Effector CD4-positive, alpha-beta T cell (primary cell): ENCODE data around the gene KBTBD12.
"Not testable (repeated sequence)": the region's sequence is repeated elsewhere in the genome, so short reads cannot be mapped to it uniquely, and the experiment has no call there.

ENCODE experiments used
- DNase-seq: peaks from one replicate; pipeline ENCODE4 v3.0.0-alpha.2; 2020

Gene KBTBD12

GRCh38 chr3:127903611-127904375, 11.2 kb upstream of the KBTBD12 start:
- no peak for DNase-seq

GRCh38 chr3:127905556-127905955, 9.5 kb upstream of the KBTBD12 start:
- no peak for DNase-seq

GRCh38 chr3:127906653-127907052, 8.4 kb upstream of the KBTBD12 start:
- not testable (repeated sequence) for DNase-seq

- no peak for DNase-seq
Measured at GRCh38 chr3:127908202-127908601, 6.8 kb upstream of the KBTBD12 start.

- no peak for DNase-seq
Measured at GRCh38 chr3:127908951-127909350, 6.1 kb upstream of the KBTBD12 start.

GRCh38 chr3:127909646-127910045, 5.4 kb upstream of the KBTBD12 start:
- no peak for DNase-seq

GRCh38 chr3:127911421-127911931, 3.6 kb upstream of the KBTBD12 start:
- no peak for DNase-seq

GRCh38 chr3:127913841-127914240, 1.2 kb upstream of the KBTBD12 start:
- not testable (repeated sequence) for DNase-seq

- DNase-seq = no peak
Measured at GRCh38 chr3:127914584-127914983, 448 bp upstream of the KBTBD12 start.

- DNase-seq = no peak
Measured at GRCh38 chr3:127915937-127916493, 983 bp downstream of the KBTBD12 start.

GRCh38 chr3:127920738-127921137, 5.7 kb downstream of the KBTBD12 start:
- no peak for DNase-seq

- no peak for DNase-seq
Measured at GRCh38 chr3:127923611-127924010, 8.6 kb downstream of the KBTBD12 start.

GRCh38 chr3:127925384-127925783, 10.4 kb downstream of the KBTBD12 start:
- DNase-seq = no peak

- no peak for DNase-seq
Measured at GRCh38 chr3:127927829-127928604, 13.0 kb downstream of the KBTBD12 start.

GRCh38 chr3:127929818-127930413, 14.9 kb downstream of the KBTBD12 start:
- no peak for DNase-seq

- no peak for DNase-seq
Measured at GRCh38 chr3:127933396-127933795, 18.4 kb downstream of the KBTBD12 start.

- DNase-seq = no peak
Measured at GRCh38 chr3:127938800-127939199, 23.8 kb downstream of the KBTBD12 start.

- no peak for DNase-seq
Measured at GRCh38 chr3:127940116-127940515, 25.1 kb downstream of the KBTBD12 start.

- DNase-seq = no peak
Measured at GRCh38 chr3:127942613-127943012, 27.6 kb downstream of the KBTBD12 start.

- no peak for DNase-seq
Measured at GRCh38 chr3:127948211-127948610, 33.2 kb downstream of the KBTBD12 start.

GRCh38 chr3:127949446-127950055, 34.5 kb downstream of the KBTBD12 start:
- DNase-seq = no peak

- DNase-seq = no peak
Measured at GRCh38 chr3:127951276-127951675, 36.2 kb downstream of the KBTBD12 start.
